ENCODE data around the gene TMEM115. TPM values are rescaled to one million over a fixed set of nuclear protein-coding genes. Genes with fewer than 3 reads are reported as not detected.
A peak's percentile ranks its signal among the peaks of the same experiment; 100 is the strongest.

The TMEM115 gene
- total RNA-seq, 1 experiment from 2014 or later = 56.6 TPM

DNA sequence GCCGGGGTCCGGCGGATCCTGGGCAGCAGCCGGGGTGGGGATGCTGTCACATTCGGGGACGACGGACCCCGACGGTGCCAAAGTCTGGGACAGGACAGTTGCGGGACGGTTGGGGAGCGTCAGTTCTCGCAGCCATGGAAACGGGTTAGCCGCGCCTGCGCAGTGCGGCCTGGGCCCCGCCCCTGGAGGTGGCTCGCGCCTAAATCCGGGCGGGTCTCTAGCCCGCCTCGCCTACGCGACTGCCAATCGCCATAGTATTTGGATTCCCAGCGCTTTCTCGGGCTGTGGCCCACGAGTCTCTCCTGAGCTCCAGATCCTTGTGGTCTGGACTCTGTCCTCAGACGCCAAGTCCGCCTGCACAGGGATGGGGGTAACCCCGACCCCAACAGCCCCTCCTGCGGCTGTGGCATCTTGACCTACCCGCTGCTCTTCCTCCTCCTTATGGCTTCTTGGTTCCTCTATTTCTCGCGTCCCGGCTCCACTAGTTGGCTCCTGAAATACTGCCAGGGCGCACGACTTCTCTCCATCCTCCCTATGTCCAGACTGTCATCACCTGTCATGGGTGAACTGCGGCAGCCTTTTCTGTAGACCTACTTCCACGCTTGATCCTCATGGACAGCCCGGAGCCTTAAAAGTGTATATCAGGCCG lies 13.6 kb downstream of the TMEM115 start, which contains the start of gene ZMYND10:
TSS of gene ZMYND10 (minus strand) at position 147 of the 649 bp plus-strand sequence. CDS start 153 bp downstream, outside the sequence.
- TF ChIP-seq CTCF (conservative IDR thresholded peaks at IDR 0.05; ENCODE audit: low read depth, low read length) (no peak), EZH2phosphoT487 (IDR thresholded peaks at IDR 0.05; ENCODE audit: borderline replicate concordance, low read length) (no peak)
- Histone ChIP-seq H3K9ac (ENCODE audit: low read length) (peak within 1 kb of the TSS; percentile 47), H3K4me2 (ENCODE audit: low read length) (peak within 1 kb of the TSS; percentile 86), H3F3A (ENCODE audit: low read length, unreplicated experiment) (peaks cover 4% of the 10 kb centered on the region), H4K20me1 (ENCODE audit: low read length) (no peaks in the 10 kb centered on the region), H3K9me3 (ENCODE audit: low read length) (no peaks in the 10 kb centered on the region), H3K4me3 (ENCODE audit: low read length) (peak within 1 kb of the TSS; percentile 63), H3K27ac (ENCODE audit: low read length) (no peak within 1 kb of the TSS), H3K36me3 (ENCODE audit: low read depth, low read length) (no peaks in the 10 kb centered on the region; the same call in 1 of the 2 replicates), H3K4me1 (ENCODE audit: insufficient read depth, low read length) (peaks cover 23% of the 10 kb centered on the region), H3K79me2 (ENCODE audit: low read length) (peaks cover 21% of the 10 kb centered on the region), H2AFZ (ENCODE audit: low read length) (peak within 1 kb of the TSS; percentile 92), H3K27me3 (ENCODE audit: low read length) (no peaks in the 10 kb centered on the region), H3K9me2 (replicated peaks; ENCODE audit: low read length) (no peaks in the 10 kb centered on the region)
- peak; percentile 53 for ATAC-seq
- no TSS peak for BruUV-seq (replicated peaks)
- CTCF ChIA-PET = interaction anchor here (1.0 kb wide), 1 partner anchor 8 kb away, joined by 3 read pairs; no protein-coding TSS in a partner anchor
- POLR2A ChIA-PET (ENCODE audit: unreplicated experiment) = no interaction called here
- intact Hi-C loops (cut with micrococcal nuclease) = no loop called here
- DNase-seq = peak; percentile 76

GRCh38 chr3:50345008-50345407 lies 14.3 kb downstream of the TMEM115 start:
- intact Hi-C loops (cut with micrococcal nuclease) = no loop called here
- H3K4me3 ChIP-seq (ENCODE audit: low read length) = peak overlapping the region; percentile 63; the same call in 1 of the 2 replicates
- CTCF ChIA-PET = interaction anchor here (1.0 kb wide), 1 partner anchor 8 kb away, joined by 3 read pairs; no protein-coding TSS in a partner anchor

More at GRCh38 chr3:50345008-50345407, 14.3 kb downstream of the TMEM115 start:
- Histone ChIP-seq H3K79me2 (ENCODE audit: low read length) (peaks cover 16% of the 10 kb centered on the region), H2AFZ (ENCODE audit: low read length) (peak overlapping the region; percentile 92), H3K4me1 (ENCODE audit: insufficient read depth, low read length) (peaks cover 17% of the 10 kb centered on the region), H3K4me2 (ENCODE audit: low read length) (peak overlapping the region; percentile 86), H3K9me3 (ENCODE audit: low read length) (no peaks in the 10 kb centered on the region), H3K27ac (ENCODE audit: low read length) (no peak overlapping the region), H3K9me2 (replicated peaks; ENCODE audit: low read length) (no peaks in the 10 kb centered on the region), H3K36me3 (ENCODE audit: low read depth, low read length) (no peaks in the 10 kb centered on the region; the same call in 1 of the 2 replicates), H3K9ac (ENCODE audit: low read length) (no peak overlapping the region), H4K20me1 (ENCODE audit: low read length) (no peaks in the 10 kb centered on the region), H3K27me3 (ENCODE audit: low read length) (no peaks in the 10 kb centered on the region), H3F3A (ENCODE audit: low read length, unreplicated experiment) (peaks cover 4% of the 10 kb centered on the region)
- TF ChIP-seq EZH2 (IDR thresholded peaks at IDR 0.05; ENCODE audit: low read length, unreplicated experiment) (no peak), EZH2phosphoT487 (IDR thresholded peaks at IDR 0.05; ENCODE audit: borderline replicate concordance, low read length) (no peak), CTCF (conservative IDR thresholded peaks at IDR 0.05; ENCODE audit: low read depth, low read length) (no peak)
- ATAC-seq (no peak), DNase-seq (no peak)
- BruUV-seq (replicated peaks) = no TSS peak
- POLR2A ChIA-PET (ENCODE audit: unreplicated experiment) = no interaction called here

Measured in PC-3 (cell line).